WTC11 (cell line): Measurements from ENCODE around the gene PRDM5. TPM values are rescaled to one million over a fixed set of nuclear protein-coding genes. Genes with fewer than 3 reads are reported as not detected.

Experiments used
- ATAC-seq: fragments of 200-7000 bp; cut with Tn5 transposase; 2 replicates; pipeline ENCODE4 v1.10.0; 2021; ENCODE audit warnings: mild to moderate bottlenecking, moderate library complexity
- CTCF ChIA-PET: fragments of 300-600 bp; sonication (Branson Sonifier 250); formaldehyde crosslinking; loops from one replicate; lab custom pipeline; 2021; ENCODE audit warnings: antibody characterized with exemption; lab: Charles Lee
- POLR2A ChIA-PET: fragments of 350-600 bp; sonication (Branson Sonifier 250); formaldehyde crosslinking; loops from one replicate; lab custom pipeline; 2021; ENCODE audit warnings: antibody characterized with exemption; lab: Charles Lee
- DNase-seq: peaks from one replicate; pipeline ENCODE4 v3.0.0; 2021; ENCODE audit warnings: low spot score
- H3K27ac Mint-ChIP-seq: 2 replicates; pipeline ENCODE4 v1.8.0; 2021; ENCODE audit warnings: mixed read lengths
- H3K27me3 Mint-ChIP-seq: 2 replicates; pipeline ENCODE4 v1.8.0; 2021; ENCODE audit warnings: low read depth, mild to moderate bottlenecking, moderate library complexity, mixed read lengths
- H3K36me3 Mint-ChIP-seq: 2 replicates; pipeline ENCODE4 v1.8.0; 2021; ENCODE audit warnings: mixed read lengths
- H3K4me1 Mint-ChIP-seq: 2 replicates; pipeline ENCODE4 v1.8.0; 2022; ENCODE audit warnings: mixed read lengths
- H3K4me3 Mint-ChIP-seq: 2 replicates; pipeline ENCODE4 v1.8.0; 2021; ENCODE audit warnings: mild to moderate bottlenecking, moderate library complexity, mixed read lengths
- H3K9me3 Mint-ChIP-seq: 2 replicates; pipeline ENCODE4 v1.8.0; 2021; ENCODE audit warnings: mixed read lengths
- ARID4B ChIP-seq: sonication (generic); formaldehyde crosslinking; IDR thresholded peaks from 2 replicates; pipeline ENCODE4 v1.8.0; 2023; ENCODE audit warnings: missing genetic modification reagents, mild to moderate bottlenecking, borderline replicate concordance
- ESRRA ChIP-seq: sonication (generic); formaldehyde crosslinking; IDR thresholded peaks from 2 replicates; pipeline ENCODE4 v1.8.1; 2022; ENCODE audit warnings: mild to moderate bottlenecking, missing genetic modification reagents, borderline replicate concordance
- GTF2I ChIP-seq: fragments of 250-450 bp; sonication (Bioruptor Pico); conservative IDR thresholded peaks from 2 replicates; pipeline ENCODE4 v1.4.0; 2021; ENCODE audit warnings: mild to moderate bottlenecking
- JAZF1 ChIP-seq: fragments of 250-450 bp; sonication (Bioruptor Pico); IDR thresholded peaks from 2 replicates; pipeline ENCODE4 v1.9.0; 2021; ENCODE audit warnings: moderate library complexity, mild to moderate bottlenecking, inconsistent platforms
- SMAD4 ChIP-seq: sonication (generic); formaldehyde crosslinking; IDR thresholded peaks from 2 replicates; pipeline ENCODE4 v1.8.0; 2022; ENCODE audit warnings: mild to moderate bottlenecking, missing genetic modification reagents
- TCF7 ChIP-seq: sonication (generic); formaldehyde crosslinking; IDR thresholded peaks from 2 replicates; pipeline ENCODE4 v1.8.0; 2022; ENCODE audit warnings: mild to moderate bottlenecking, low read depth, missing genetic modification reagents, moderate library complexity
- TP53 ChIP-seq: sonication (generic); formaldehyde crosslinking; IDR thresholded peaks from 2 replicates; pipeline ENCODE4 v1.8.1; 2023; ENCODE audit warnings: mild to moderate bottlenecking, missing genetic modification reagents
- ZNF263 ChIP-seq: sonication (generic); formaldehyde crosslinking; IDR thresholded peaks from 2 replicates; pipeline ENCODE4 v1.8.1; 2022; ENCODE audit warnings: low read depth, mild to moderate bottlenecking, moderate library complexity, missing genetic modification reagents
- total RNA-seq: library from RNA; stranded (reverse); gene quantifications from 3 replicates; pipeline ENCODE4 v1.2.3, GENCODE V29; 2021
- TF ChIP-seq, protein P1 (sequence below): sonication (generic); formaldehyde crosslinking; IDR thresholded peaks from 2 replicates; pipeline ENCODE4 v1.8.1; 2022; ENCODE audit warnings: missing genetic modification reagents, borderline replicate concordance
- TF ChIP-seq, protein P2 (sequence below): sonication (generic); formaldehyde crosslinking; IDR thresholded peaks from 2 replicates; pipeline ENCODE4 v1.8.1; 2022; ENCODE audit warnings: low read depth, mild to moderate bottlenecking, moderate library complexity, missing genetic modification reagents, borderline replicate concordance
- TF ChIP-seq, protein P3 (sequence below): sonication (generic); formaldehyde crosslinking; IDR thresholded peaks from 2 replicates; pipeline ENCODE4 v1.8.1; 2023; ENCODE audit warnings: mild to moderate bottlenecking, missing genetic modification reagents
- TF ChIP-seq, protein P4 (sequence below): fragments of 250-450 bp; sonication (Bioruptor Pico); IDR thresholded peaks from 2 replicates; pipeline ENCODE4 v1.9.0; 2021; ENCODE audit warnings: mild to moderate bottlenecking, borderline replicate concordance
- TF ChIP-seq, protein P5 (sequence below): sonication (generic); formaldehyde crosslinking; IDR thresholded peaks from 2 replicates; pipeline ENCODE4 v1.8.1; 2022; ENCODE audit warnings: mild to moderate bottlenecking, moderate library complexity, missing genetic modification reagents

The PRDM5 gene
- total RNA-seq, 1 experiment from 2014 or later = 47.0 TPM

GRCh38 chr4:120902925-120903324 lies 19.6 kb downstream of the PRDM5 start (continued):
- TF ChIP-seq, protein P1, sequence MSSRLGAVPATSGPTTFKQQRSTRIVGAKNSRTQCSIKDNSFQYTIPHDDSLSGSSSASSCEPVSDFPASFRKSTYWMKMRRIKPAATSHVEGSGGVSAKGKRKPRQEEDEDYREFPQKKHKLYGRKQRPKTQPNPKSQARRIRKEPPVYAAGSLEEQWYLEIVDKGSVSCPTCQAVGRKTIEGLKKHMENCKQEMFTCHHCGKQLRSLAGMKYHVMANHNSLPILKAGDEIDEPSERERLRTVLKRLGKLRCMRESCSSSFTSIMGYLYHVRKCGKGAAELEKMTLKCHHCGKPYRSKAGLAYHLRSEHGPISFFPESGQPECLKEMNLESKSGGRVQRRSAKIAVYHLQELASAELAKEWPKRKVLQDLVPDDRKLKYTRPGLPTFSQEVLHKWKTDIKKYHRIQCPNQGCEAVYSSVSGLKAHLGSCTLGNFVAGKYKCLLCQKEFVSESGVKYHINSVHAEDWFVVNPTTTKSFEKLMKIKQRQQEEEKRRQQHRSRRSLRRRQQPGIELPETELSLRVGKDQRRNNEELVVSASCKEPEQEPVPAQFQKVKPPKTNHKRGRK (CRISPR knock-in tag) = no peak
- TF ChIP-seq SMAD4 (CRISPR knock-in tag) = no peak
- TF ChIP-seq, all 79 proteins: peak for 0

DNA sequence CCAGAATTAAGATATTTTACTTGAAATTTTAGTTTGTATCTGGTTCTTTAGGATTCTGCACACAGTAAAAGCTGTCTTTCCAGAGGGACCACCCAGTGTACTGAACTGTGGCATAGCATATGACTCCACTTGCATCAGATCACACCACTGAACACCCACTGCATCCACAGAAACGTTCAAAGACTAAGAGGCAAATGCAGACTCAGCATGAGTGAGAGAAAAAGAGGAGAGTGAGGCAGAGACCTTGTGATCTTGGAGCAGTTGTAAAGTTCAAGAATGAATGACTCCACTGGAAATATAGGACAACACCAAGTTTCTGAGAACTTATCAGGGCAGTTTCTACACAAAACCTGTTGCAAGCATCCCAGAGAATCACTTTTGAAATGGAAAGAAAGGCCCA lies 20.8 kb downstream of the PRDM5 start:
- Mint-ChIP-seq H3K36me3 (peaks cover 37% of the 10 kb centered on the region), H3K9me3 (peaks cover 4% of the 10 kb centered on the region; the same call in 1 of the 2 replicates), H3K27me3 (0 out of 2 replicates have a peak, but pooled peaks cover 2% of the 10 kb centered on the region), H3K4me1 (peaks cover 2% of the 10 kb centered on the region; the same call in 1 of the 2 replicates), H3K4me3 (no peak overlapping the region), H3K27ac (no peak overlapping the region)
- POLR2A ChIA-PET = no interaction called here
- no peak for TF ChIP-seq ESRRA (CRISPR knock-in tag)
- TF ChIP-seq, protein P2, sequence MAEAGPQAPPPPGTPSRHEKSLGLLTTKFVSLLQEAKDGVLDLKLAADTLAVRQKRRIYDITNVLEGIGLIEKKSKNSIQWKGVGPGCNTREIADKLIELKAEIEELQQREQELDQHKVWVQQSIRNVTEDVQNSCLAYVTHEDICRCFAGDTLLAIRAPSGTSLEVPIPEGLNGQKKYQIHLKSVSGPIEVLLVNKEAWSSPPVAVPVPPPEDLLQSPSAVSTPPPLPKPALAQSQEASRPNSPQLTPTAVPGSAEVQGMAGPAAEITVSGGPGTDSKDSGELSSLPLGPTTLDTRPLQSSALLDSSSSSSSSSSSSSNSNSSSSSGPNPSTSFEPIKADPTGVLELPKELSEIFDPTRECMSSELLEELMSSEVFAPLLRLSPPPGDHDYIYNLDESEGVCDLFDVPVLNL (CRISPR knock-in tag) = no peak
- TF ChIP-seq JAZF1 (CRISPR knock-in tag) = no peak
- TF ChIP-seq ZNF263 = no peak
- no peak for TF ChIP-seq TP53
- TF ChIP-seq, protein P3, sequence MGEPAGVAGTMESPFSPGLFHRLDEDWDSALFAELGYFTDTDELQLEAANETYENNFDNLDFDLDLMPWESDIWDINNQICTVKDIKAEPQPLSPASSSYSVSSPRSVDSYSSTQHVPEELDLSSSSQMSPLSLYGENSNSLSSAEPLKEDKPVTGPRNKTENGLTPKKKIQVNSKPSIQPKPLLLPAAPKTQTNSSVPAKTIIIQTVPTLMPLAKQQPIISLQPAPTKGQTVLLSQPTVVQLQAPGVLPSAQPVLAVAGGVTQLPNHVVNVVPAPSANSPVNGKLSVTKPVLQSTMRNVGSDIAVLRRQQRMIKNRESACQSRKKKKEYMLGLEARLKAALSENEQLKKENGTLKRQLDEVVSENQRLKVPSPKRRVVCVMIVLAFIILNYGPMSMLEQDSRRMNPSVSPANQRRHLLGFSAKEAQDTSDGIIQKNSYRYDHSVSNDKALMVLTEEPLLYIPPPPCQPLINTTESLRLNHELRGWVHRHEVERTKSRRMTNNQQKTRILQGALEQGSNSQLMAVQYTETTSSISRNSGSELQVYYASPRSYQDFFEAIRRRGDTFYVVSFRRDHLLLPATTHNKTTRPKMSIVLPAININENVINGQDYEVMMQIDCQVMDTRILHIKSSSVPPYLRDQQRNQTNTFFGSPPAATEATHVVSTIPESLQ (CRISPR knock-in tag) = no peak
- TF ChIP-seq, protein P4, sequence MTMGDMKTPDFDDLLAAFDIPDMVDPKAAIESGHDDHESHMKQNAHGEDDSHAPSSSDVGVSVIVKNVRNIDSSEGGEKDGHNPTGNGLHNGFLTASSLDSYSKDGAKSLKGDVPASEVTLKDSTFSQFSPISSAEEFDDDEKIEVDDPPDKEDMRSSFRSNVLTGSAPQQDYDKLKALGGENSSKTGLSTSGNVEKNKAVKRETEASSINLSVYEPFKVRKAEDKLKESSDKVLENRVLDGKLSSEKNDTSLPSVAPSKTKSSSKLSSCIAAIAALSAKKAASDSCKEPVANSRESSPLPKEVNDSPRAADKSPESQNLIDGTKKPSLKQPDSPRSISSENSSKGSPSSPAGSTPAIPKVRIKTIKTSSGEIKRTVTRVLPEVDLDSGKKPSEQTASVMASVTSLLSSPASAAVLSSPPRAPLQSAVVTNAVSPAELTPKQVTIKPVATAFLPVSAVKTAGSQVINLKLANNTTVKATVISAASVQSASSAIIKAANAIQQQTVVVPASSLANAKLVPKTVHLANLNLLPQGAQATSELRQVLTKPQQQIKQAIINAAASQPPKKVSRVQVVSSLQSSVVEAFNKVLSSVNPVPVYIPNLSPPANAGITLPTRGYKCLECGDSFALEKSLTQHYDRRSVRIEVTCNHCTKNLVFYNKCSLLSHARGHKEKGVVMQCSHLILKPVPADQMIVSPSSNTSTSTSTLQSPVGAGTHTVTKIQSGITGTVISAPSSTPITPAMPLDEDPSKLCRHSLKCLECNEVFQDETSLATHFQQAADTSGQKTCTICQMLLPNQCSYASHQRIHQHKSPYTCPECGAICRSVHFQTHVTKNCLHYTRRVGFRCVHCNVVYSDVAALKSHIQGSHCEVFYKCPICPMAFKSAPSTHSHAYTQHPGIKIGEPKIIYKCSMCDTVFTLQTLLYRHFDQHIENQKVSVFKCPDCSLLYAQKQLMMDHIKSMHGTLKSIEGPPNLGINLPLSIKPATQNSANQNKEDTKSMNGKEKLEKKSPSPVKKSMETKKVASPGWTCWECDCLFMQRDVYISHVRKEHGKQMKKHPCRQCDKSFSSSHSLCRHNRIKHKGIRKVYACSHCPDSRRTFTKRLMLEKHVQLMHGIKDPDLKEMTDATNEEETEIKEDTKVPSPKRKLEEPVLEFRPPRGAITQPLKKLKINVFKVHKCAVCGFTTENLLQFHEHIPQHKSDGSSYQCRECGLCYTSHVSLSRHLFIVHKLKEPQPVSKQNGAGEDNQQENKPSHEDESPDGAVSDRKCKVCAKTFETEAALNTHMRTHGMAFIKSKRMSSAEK (CRISPR knock-in tag) = no peak
- TF ChIP-seq, protein P5, sequence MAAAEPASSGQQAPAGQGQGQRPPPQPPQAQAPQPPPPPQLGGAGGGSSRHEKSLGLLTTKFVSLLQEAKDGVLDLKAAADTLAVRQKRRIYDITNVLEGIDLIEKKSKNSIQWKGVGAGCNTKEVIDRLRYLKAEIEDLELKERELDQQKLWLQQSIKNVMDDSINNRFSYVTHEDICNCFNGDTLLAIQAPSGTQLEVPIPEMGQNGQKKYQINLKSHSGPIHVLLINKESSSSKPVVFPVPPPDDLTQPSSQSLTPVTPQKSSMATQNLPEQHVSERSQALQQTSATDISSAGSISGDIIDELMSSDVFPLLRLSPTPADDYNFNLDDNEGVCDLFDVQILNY (CRISPR knock-in tag) = no peak
- TF ChIP-seq GTF2I = no peak
- TF ChIP-seq ARID4B (CRISPR knock-in tag) = no peak
- no peak for TF ChIP-seq TCF7
- DNase-seq (no peak), ATAC-seq (no peak)
- CTCF ChIA-PET = no interaction called here
